AG09309 (cell line): ENCODE results near the gene FAM47E.
A peak's percentile ranks its signal among the peaks of the same experiment; 100 is the strongest.

ENCODE experiments used
- DNase-seq: peaks from one replicate; pipeline ENCODE4 v3.0.0-alpha.2; 2010; ENCODE audit warnings: low read depth
- H3K4me3 ChIP-seq: 2 replicates; pipeline ENCODE4 v1.5.1; 2011; ENCODE audit warnings: mild to moderate bottlenecking, low read depth, low read length, moderate library complexity; ENCODE audit not compliant: control insufficient read depth
- TF ChIP-seq, protein P1 (sequence below): IDR thresholded peaks from 2 replicates; pipeline ENCODE4 v1.5.1; 2011; ENCODE audit warnings: mild to moderate bottlenecking, low read depth, low read length, inconsistent platforms; ENCODE audit not compliant: insufficient read depth, control insufficient read depth; ENCODE audit errors: missing control alignments

The FAM47E gene

DNA sequence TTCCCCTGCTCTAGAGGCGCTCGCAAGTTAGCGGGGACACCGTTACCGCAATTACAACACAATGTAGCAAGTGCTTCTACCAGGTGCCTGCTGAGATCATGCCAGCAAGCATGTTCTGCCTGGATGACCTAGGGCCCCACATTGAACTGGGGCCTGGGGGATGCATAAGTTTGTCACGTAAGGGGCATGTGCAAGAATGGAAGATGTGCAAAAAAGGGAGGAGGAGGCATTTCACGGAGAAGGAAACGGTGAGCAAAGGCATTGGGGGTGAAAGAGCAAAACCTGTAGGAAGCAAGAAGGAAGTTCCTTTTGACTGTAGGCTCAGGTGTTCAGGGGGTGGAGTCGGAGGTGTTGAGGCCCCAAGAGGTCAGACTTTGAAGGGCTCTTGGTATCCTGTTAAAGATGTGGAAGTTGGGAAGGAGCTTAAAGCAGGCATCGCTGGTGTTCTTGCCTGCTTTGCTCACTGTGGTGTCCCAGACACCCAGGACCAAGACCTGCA is 37.3 kb upstream of the FAM47E start:
- peak overlapping the region; percentile 58 for H3K4me3 ChIP-seq
- DNase-seq, result no peak
- TF ChIP-seq, protein P1, sequence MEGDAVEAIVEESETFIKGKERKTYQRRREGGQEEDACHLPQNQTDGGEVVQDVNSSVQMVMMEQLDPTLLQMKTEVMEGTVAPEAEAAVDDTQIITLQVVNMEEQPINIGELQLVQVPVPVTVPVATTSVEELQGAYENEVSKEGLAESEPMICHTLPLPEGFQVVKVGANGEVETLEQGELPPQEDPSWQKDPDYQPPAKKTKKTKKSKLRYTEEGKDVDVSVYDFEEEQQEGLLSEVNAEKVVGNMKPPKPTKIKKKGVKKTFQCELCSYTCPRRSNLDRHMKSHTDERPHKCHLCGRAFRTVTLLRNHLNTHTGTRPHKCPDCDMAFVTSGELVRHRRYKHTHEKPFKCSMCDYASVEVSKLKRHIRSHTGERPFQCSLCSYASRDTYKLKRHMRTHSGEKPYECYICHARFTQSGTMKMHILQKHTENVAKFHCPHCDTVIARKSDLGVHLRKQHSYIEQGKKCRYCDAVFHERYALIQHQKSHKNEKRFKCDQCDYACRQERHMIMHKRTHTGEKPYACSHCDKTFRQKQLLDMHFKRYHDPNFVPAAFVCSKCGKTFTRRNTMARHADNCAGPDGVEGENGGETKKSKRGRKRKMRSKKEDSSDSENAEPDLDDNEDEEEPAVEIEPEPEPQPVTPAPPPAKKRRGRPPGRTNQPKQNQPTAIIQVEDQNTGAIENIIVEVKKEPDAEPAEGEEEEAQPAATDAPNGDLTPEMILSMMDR, result no peak

DNA sequence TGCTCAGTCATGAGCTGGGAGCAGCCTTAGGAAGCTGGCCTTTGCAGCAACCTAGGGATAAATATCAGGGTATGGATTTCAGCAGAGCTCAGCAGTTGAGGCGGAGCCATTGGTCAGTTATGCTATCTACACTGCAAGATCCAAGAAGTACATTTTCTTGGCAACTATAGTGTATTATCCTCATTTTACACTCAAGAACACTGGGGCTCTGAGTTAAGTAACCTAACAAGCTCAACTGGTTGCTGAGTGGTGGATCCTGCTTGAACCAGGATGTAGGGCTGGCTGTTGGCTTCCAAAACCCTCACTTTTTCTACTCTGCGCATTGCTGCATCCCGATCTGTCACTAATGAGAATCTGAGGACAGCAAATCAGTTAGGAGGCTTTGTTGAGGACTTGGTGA is 36.4 kb upstream of the FAM47E start:
- H3K4me3 ChIP-seq, result no peak overlapping the region
- no peak for DNase-seq
- TF ChIP-seq, protein P1, result no peak

DNA sequence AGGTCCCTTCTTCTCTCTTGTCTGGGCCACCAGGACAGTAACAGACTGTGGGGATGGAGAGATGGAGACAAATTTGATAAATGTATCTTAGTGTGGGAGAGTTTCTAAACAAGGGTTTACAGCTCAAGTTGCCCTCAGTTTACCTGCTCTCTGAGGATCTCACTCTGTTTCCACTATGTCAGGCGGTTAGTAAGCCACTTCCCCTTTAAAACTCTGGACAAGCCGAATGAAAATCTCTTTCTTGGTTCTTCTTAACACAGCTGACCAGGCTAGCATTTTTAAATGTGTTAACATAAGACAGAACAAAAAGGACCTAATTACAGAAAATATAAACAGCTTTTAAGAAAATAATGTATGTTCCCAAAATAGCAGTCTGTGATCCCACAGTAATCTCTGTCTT is 35.0 kb upstream of the FAM47E start:
- no peak for DNase-seq
- TF ChIP-seq, protein P1, result no peak
- H3K4me3 ChIP-seq, result no peak overlapping the region

DNA sequence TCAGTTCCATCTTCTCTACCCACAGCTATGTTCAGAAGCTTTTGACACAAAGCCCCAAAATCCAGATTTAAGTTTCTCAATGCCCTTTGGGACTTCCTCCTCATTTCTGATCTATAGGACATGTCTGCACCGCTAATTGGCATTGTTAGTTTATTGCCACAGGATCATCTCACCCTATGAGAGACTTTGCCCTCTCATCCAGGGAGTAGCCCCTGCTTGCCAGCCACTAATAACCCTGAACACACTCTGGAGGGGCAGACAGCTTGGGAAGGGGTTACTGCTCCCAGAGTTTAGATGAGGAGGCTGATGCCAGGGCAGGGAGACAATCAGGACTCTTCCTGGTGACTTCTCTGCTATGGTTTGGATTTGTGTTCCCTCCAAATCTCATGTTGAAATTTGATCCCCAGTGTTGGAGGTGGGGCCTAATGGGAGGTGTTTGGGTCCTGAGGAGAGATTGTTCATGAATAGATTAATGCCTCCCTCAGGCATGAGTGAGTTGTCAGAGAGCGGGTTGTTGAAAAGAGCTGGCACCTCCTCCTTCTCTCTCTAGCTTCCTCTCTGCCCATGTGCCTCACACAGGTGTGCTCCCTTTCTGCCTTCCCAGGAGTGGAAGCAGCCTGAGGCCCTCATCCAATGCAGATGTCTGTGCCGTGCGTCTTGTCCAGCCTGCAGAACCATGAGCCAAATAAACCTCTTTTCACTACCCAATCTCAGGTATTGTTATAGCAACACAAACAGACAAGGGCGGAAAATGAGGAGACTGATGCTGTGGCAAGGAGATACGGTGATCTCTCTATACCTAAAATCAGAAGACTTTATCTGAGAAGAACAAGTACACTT is 34.3 kb upstream of the FAM47E start:
- DNase-seq, result no peak
- H3K4me3 ChIP-seq, result no peak overlapping the region
- TF ChIP-seq, protein P1, result no peak

DNA sequence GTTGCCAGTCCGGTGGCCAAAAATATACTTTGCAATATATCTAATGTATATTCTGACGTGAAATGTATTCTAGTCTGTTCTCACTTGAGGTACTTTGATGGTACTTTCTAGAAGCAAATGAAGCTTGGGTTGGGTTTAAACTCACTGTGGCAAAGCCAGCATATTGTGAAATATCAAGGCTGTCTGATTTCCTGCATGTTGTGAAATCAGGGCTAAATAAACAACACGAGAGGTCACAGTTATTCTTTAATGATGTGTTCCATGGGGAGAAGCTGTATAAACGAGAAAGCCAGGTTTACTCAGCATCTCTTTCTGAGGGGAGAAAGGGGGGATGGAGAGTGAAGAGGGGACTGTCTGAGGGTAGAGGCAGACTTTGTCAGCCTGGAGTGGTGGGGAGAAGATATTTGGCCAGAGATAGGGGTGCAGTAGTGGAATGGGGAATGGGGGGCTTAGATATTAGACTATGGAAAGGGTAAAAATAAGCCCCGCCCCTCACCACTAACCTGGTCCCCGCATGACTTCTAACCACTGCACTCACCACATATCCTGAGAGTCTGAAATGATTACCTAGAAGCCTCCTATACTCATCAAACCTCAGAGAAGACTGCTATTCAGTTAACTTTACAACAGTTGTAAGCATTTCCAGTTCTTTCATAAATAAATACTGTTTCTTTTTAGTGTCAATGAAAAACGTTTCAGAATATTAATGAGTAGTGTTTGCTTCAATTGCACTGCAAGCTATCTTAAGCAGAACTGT is 32.0 kb upstream of the FAM47E start:
- peak; percentile 39 for DNase-seq
- H3K4me3 ChIP-seq, result no peak overlapping the region
- TF ChIP-seq, protein P1, result no peak

DNA sequence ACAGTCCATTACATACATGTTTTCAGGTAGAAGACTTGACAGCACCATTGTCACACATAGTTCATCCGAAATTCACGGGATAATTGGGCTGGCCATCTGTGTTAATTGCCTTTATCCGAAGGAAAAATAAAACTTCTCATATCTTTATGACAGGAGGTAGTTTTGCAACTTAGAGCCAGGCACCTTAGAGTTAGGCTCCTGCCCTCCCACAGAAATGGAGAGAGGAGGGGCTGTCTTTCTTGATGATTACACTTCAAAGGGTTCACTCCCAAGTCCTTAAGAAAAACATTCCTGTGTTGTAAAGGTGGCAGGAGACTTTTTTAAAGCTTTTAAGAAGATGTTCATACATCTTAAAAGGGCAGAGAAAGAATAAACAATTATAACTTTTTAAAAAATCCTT is 27.4 kb upstream of the FAM47E start:
- no peak for DNase-seq
- TF ChIP-seq, protein P1, result no peak
- no peak overlapping the region for H3K4me3 ChIP-seq
